Keratinocyte (primary cell): ENCODE measurements around the gene RENBP. TPM values are rescaled to one million over a fixed set of nuclear protein-coding genes. Genes with fewer than 3 reads are reported as not detected.
A peak's percentile ranks its signal among the peaks of the same experiment; 100 is the strongest.

ENCODE experiments used
- DNase-seq: peaks from one replicate; pipeline ENCODE4 v3.0.0-alpha.2; 2011; ENCODE audit warnings: low read depth, missing footprints, low spot score
- FAIRE-seq: peaks from 2 replicates; lab custom pipeline; 2011; peaks lifted over from hg19 to GRCh38; lab: Jason Lieb, UNC
- H2AFZ ChIP-seq: 2 replicates; pipeline ENCODE4 v1.6.0; 2012; ENCODE audit warnings: low read length, control low read depth, inconsistent platforms; ENCODE audit not compliant: control insufficient read depth
- H3K27ac ChIP-seq: 2 replicates; pipeline ENCODE4 v1.5.1; 2011; ENCODE audit warnings: low read length; ENCODE audit not compliant: control insufficient read depth, insufficient read depth
- H3K27me3 ChIP-seq: 3 replicates; pipeline ENCODE4 v1.6.0; 2011; ENCODE audit warnings: low read length; ENCODE audit not compliant: control insufficient read depth, insufficient read depth; ENCODE audit errors: extremely low read depth
- H3K36me3 ChIP-seq, 2 experiments: 2 replicates in 1 of 2; 3 replicates in 1 of 2; pipeline ENCODE4 v1.5.1; 2011; ENCODE audit warnings: low read length in 2 of 2, mild to moderate bottlenecking in 1 of 2; ENCODE audit not compliant: control insufficient read depth in 2 of 2, insufficient read depth in 2 of 2; ENCODE audit errors: extremely low read depth in 1 of 2
- H3K4me1 ChIP-seq: 3 replicates; pipeline ENCODE4 v1.5.1; 2011; ENCODE audit warnings: low read length; ENCODE audit not compliant: control insufficient read depth, insufficient read depth; ENCODE audit errors: extremely low read depth
- H3K4me2 ChIP-seq: 3 replicates; pipeline ENCODE4 v1.6.0; 2011; ENCODE audit warnings: low read depth, low read length; ENCODE audit not compliant: control insufficient read depth, insufficient read depth; ENCODE audit errors: extremely low read depth
- H3K4me3 ChIP-seq, 3 experiments: fragments of 200-600 bp in 1 of 3; sonication (generic) in 1 of 3; 2 replicates in 2 of 3; 3 replicates in 1 of 3; pipeline ENCODE4 v1.5.1; 2011 to 2016; ENCODE audit warnings: low read length in 3 of 3, mild to moderate bottlenecking in 3 of 3, control low read depth in 2 of 3, inconsistent platforms in 1 of 3, low read depth in 1 of 3, mixed read lengths in 1 of 3, mixed run types in 1 of 3, moderate library complexity in 1 of 3; ENCODE audit not compliant: control insufficient read depth in 2 of 3, insufficient read depth in 2 of 3; ENCODE audit errors: extremely low read depth in 1 of 3
- H3K79me2 ChIP-seq: 2 replicates; pipeline ENCODE4 v1.6.0; 2012; ENCODE audit warnings: low read length; ENCODE audit not compliant: control insufficient read depth, insufficient read depth
- H3K9ac ChIP-seq: 3 replicates; pipeline ENCODE4 v1.6.0; 2011; ENCODE audit warnings: low read length; ENCODE audit not compliant: control insufficient read depth, insufficient read depth; ENCODE audit errors: extremely low read depth
- H3K9me1 ChIP-seq: 3 replicates; pipeline ENCODE4 v1.6.0; 2011; ENCODE audit warnings: low read length; ENCODE audit not compliant: control insufficient read depth, insufficient read depth; ENCODE audit errors: extremely low read depth
- H3K9me3 ChIP-seq: 2 replicates; pipeline ENCODE4 v1.5.1; 2012; ENCODE audit warnings: low read depth, low read length; ENCODE audit not compliant: control insufficient read depth
- H4K20me1 ChIP-seq: 3 replicates; pipeline ENCODE4 v1.6.0; 2011; ENCODE audit warnings: low read length; ENCODE audit not compliant: control insufficient read depth, insufficient read depth; ENCODE audit errors: extremely low read depth
- CTCF ChIP-seq, 3 experiments: IDR thresholded peaks in 1 of 3; conservative IDR thresholded peaks in 1 of 3; optimal IDR thresholded peaks in 1 of 3; 2 replicates in 2 of 3; 3 replicates in 1 of 3; pipeline versions ENCODE3 to v1.5.1; 2011; ENCODE audit warnings: low read length in 3 of 3, mild to moderate bottlenecking in 3 of 3, moderate library complexity in 2 of 3, control low read depth in 1 of 3, inconsistent platforms in 1 of 3; ENCODE audit not compliant: insufficient read depth in 2 of 3; ENCODE audit errors: extremely low read depth in 1 of 3
- EZH2 ChIP-seq: IDR thresholded peaks from one replicate; pipeline ENCODE4 v1.6.1; 2012; ENCODE audit warnings: inconsistent platforms, mild to moderate bottlenecking, low read length, moderate library complexity
- dilution Hi-C: fragments of 300-500 bp; cut with MboI; formaldehyde crosslinking; loops from one replicate; pipeline ENCODE4 v1.7.0; 2020; ENCODE audit warnings: low sequenced_read_pairs; ENCODE audit not compliant: extremely low pct_ligation_motif_present
- polyA plus RNA-seq, 5 experiments: library from polyadenylated mRNA; depleted of rRNA in 3 of 5; stranded (reverse) in 3 of 5; stranded (forward) in 1 of 5; unstranded in 1 of 5; fragments of >200 nt; gene quantifications; 1 replicate in 1 of 5; 2 replicates in 3 of 5; 3 replicates in 1 of 5; pipeline versions ENCODE4 v1.2.1 to v1.2.3, GENCODE V29; 2011 to 2012; ENCODE audit warnings: missing spikeins in 2 of 5, low read depth in 1 of 5, low replicate concordance in 1 of 5

The RENBP gene
- polyA plus RNA-seq, 1 donor (not counting 4 experiments of a cell fraction or from before 2014, with no cell fraction given) = 0.16 TPM

- Histone ChIP-seq H3K27ac (no peak overlapping the region), H3K27me3 (no peaks in the 10 kb centered on the region), H3K4me3 (no peak overlapping the region), H3K9me3 (no peaks in the 10 kb centered on the region), H3K79me2 (peaks cover 73% of the 10 kb centered on the region), H3K36me3 (peaks cover 2 to 12% of the 10 kb centered on the region in 2 experiments), H3K4me1 (peaks cover 13% of the 10 kb centered on the region), H3K4me2 (peak overlapping the region; percentile 83), H3K9ac (no peak overlapping the region), H2AFZ (no peak overlapping the region), H4K20me1 (peaks cover 20% of the 10 kb centered on the region), H3K9me1 (no peaks in the 10 kb centered on the region)
- DNase-seq (no peak), FAIRE-seq (no peak)
- TF ChIP-seq CTCF (optimal IDR thresholded peaks at IDR 0.05 in 1 of 3, IDR thresholded peaks at IDR 0.05 in 1 of 3, conservative IDR thresholded peaks at IDR 0.05 in 1 of 3; ENCODE audit: extremely low read depth in 1 of 3, insufficient read depth in 2 of 3, low read length in 3 of 3) (no peak), EZH2 (no peak)
- dilution Hi-C loops = no loop called here
These were observed 23.8 kb upstream of the RENBP start for GRCh38 chrX:153968255-153968654.

DNA sequence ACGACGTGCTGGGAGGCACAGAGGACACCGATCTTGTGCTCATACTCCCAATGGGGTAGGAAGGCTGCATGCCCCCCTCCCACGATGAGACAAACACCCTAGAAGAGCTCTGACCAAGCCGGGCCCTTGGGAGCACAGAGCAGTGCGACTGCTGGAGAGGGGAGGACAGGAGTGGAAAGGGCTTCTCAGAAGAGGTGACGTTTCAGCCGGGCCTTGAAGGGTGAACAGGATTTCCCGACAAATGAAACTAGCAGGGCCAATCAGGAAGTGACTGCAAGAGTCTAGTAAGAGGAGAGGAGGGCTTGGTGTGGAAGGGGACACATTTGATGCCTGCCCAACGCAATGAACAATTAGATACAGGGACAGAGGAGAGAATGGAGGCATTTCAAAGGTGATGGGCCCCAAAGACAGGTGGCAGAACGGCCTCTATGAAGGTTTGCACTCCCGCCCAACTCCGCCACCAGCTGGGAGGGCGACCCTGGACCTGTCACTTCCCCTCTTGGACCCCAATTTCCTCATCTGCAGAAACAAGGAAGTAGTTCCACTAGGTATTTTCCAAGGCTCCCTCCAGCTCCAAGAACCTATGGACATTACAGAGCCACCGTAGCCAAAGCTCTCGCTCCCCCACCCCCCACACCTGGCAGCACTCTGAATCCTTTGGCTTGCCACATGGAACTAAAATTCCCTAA, 23.2 kb upstream of the RENBP start:
- no peaks in the 10 kb centered on the region for H3K9me3 ChIP-seq
- no peak overlapping the region for H3K4me2 ChIP-seq
- peaks cover 20% of the 10 kb centered on the region for H4K20me1 ChIP-seq
- H3K9me1 ChIP-seq = no peaks in the 10 kb centered on the region
- no peak for DNase-seq
- no peaks in the 10 kb centered on the region for H3K27me3 ChIP-seq
- H3K79me2 ChIP-seq = peaks cover 76% of the 10 kb centered on the region
- no peak overlapping the region for H2AFZ ChIP-seq
- peaks cover 2 to 12% of the 10 kb centered on the region in 2 experiments for H3K36me3 ChIP-seq
- dilution Hi-C loops = no loop called here
- FAIRE-seq = no peak
- H3K4me3 ChIP-seq = no peak overlapping the region
- TF ChIP-seq CTCF (optimal IDR thresholded peaks at IDR 0.05 in 1 of 3, IDR thresholded peaks at IDR 0.05 in 1 of 3, conservative IDR thresholded peaks at IDR 0.05 in 1 of 3; ENCODE audit: extremely low read depth in 1 of 3, insufficient read depth in 2 of 3, low read length in 3 of 3) (no peak), EZH2 (no peak)
- H3K4me1 ChIP-seq = peaks cover 12% of the 10 kb centered on the region
- no peak overlapping the region for H3K27ac ChIP-seq
- H3K9ac ChIP-seq = no peak overlapping the region
